Left kidney (tissue), 2 donors: Measurements from ENCODE around the gene PLCH2. TPM values are rescaled to one million over a fixed set of nuclear protein-coding genes. Genes with fewer than 3 reads are reported as not detected.
"Not testable (repeated sequence)": the region's sequence is repeated elsewhere in the genome, so short reads cannot be mapped to it uniquely, and the experiment has no call there.

Experiments
- DNase-seq: peaks from one replicate; pipeline ENCODE4 v3.0.0-alpha.2; 2013
- polyA plus RNA-seq: library from polyadenylated mRNA; unstranded; fragments of 120-200 nt; gene quantifications from one replicate; pipeline ENCODE4 v1.2.1, GENCODE V29; 2013; ENCODE audit not compliant: insufficient read length

Gene PLCH2
- polyA plus RNA-seq, 1 donor: 0.80 TPM

GRCh38 chr1:2545754-2546514 is 69.8 kb downstream of the PLCH2 start:
- no peak for DNase-seq

GRCh38 chr1:2546515-2547209 is 70.6 kb downstream of the PLCH2 start:
- DNase-seq: no peak

GRCh38 chr1:2547210-2548067 is 71.3 kb downstream of the PLCH2 start:
- no peak for DNase-seq

- DNase-seq: no peak
Observed at GRCh38 chr1:2548068-2548589, 72.0 kb downstream of the PLCH2 start.

GRCh38 chr1:2549367-2550029 is 73.4 kb downstream of the PLCH2 start:
- DNase-seq: not testable (repeated sequence)

GRCh38 chr1:2550309-2550861 is 74.3 kb downstream of the PLCH2 start:
- DNase-seq: not testable (repeated sequence)

- DNase-seq: not testable (repeated sequence)
Observed at GRCh38 chr1:2551544-2551943, 75.5 kb downstream of the PLCH2 start.

- DNase-seq: no peak
Observed at GRCh38 chr1:2552189-2552588, 76.1 kb downstream of the PLCH2 start.

GRCh38 chr1:2553076-2553475 is 77.0 kb downstream of the PLCH2 start:
- not testable (repeated sequence) for DNase-seq

GRCh38 chr1:2553871-2554620 is 78.0 kb downstream of the PLCH2 start:
- no peak for DNase-seq

GRCh38 chr1:2554621-2555387 is 78.7 kb downstream of the PLCH2 start:
- no peak for DNase-seq

Other genes with a start within 250 kb of the PLCH2 start
- 48.5 TPM for gene SKI, start 248.0 kb upstream of the PLCH2 start, polyA plus RNA-seq
- 16.1 TPM for gene MORN1, start 84.7 kb upstream of the PLCH2 start, polyA plus RNA-seq
- 129 TPM for gene RER1, start 84.4 kb upstream of the PLCH2 start, polyA plus RNA-seq
- gene PEX10, start 63.7 kb upstream of the PLCH2 start, polyA plus RNA-seq: 21.5 TPM
- gene PANK4, start 50.3 kb downstream of the PLCH2 start, polyA plus RNA-seq: 27.5 TPM
- gene HES5, start 54.0 kb downstream of the PLCH2 start, polyA plus RNA-seq: not detected
- gene TNFRSF14, start 80.1 kb downstream of the PLCH2 start, polyA plus RNA-seq: 17.8 TPM
- gene PRXL2B, start 110.5 kb downstream of the PLCH2 start, polyA plus RNA-seq: 35.4 TPM
- 1.6 TPM for gene MMEL1, start 156.7 kb downstream of the PLCH2 start, polyA plus RNA-seq